ENCODE data around the gene RTP5.

Gene RTP5

GRCh38 chr2:241876528-241877196 lies 7.1 kb downstream of the RTP5 start:
- in situ Hi-C loops (cut with MboI; ENCODE audit: low sequenced_read_pairs, unreplicated experiment), result loop anchor here (10.0 kb wide), 1 partner anchor 142 kb away; the partner anchor contains the start of gene D2HGDH
- TF ChIP-seq, protein P1, sequence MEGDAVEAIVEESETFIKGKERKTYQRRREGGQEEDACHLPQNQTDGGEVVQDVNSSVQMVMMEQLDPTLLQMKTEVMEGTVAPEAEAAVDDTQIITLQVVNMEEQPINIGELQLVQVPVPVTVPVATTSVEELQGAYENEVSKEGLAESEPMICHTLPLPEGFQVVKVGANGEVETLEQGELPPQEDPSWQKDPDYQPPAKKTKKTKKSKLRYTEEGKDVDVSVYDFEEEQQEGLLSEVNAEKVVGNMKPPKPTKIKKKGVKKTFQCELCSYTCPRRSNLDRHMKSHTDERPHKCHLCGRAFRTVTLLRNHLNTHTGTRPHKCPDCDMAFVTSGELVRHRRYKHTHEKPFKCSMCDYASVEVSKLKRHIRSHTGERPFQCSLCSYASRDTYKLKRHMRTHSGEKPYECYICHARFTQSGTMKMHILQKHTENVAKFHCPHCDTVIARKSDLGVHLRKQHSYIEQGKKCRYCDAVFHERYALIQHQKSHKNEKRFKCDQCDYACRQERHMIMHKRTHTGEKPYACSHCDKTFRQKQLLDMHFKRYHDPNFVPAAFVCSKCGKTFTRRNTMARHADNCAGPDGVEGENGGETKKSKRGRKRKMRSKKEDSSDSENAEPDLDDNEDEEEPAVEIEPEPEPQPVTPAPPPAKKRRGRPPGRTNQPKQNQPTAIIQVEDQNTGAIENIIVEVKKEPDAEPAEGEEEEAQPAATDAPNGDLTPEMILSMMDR (IDR thresholded peaks at IDR 0.05; ENCODE audit: borderline replicate concordance, control extremely low read depth, extremely low read depth, insufficient read depth, missing control alignments), result no peak
- DNase-seq (ENCODE audit: low spot score), result no peak

DNA sequence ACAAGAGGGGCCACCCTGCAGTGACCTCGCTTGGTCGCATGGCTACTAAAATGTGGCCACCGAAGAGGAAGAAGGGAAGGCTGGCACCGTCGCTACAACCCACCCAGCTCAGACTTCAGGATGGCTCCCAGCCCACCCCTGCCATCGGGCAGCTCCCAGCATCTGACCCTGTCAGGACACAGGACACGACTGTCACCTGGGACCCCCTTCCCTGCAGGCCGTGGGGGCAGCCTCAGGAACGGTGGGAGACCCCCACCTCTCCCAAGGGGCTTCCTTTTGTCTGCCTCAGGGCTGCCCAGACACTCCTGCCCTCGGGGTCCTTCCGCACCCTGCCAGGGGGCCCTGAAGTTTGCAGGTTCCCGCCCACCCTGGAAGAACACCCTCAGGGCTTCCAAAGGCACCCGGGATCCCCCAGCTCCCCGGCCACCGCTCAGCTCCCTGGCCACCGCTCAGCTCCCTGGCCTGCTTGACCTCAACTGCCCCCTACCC lies 7.7 kb downstream of the RTP5 start:
- in situ Hi-C loops (cut with MboI; ENCODE audit: low sequenced_read_pairs, unreplicated experiment), result loop anchor here (10.0 kb wide), 1 partner anchor 142 kb away; the partner anchor contains the start of gene D2HGDH
- TF ChIP-seq, protein P1 (IDR thresholded peaks at IDR 0.05; ENCODE audit: borderline replicate concordance, control extremely low read depth, extremely low read depth, insufficient read depth, missing control alignments), result no peak
- DNase-seq (ENCODE audit: low spot score), result no peak

DNA sequence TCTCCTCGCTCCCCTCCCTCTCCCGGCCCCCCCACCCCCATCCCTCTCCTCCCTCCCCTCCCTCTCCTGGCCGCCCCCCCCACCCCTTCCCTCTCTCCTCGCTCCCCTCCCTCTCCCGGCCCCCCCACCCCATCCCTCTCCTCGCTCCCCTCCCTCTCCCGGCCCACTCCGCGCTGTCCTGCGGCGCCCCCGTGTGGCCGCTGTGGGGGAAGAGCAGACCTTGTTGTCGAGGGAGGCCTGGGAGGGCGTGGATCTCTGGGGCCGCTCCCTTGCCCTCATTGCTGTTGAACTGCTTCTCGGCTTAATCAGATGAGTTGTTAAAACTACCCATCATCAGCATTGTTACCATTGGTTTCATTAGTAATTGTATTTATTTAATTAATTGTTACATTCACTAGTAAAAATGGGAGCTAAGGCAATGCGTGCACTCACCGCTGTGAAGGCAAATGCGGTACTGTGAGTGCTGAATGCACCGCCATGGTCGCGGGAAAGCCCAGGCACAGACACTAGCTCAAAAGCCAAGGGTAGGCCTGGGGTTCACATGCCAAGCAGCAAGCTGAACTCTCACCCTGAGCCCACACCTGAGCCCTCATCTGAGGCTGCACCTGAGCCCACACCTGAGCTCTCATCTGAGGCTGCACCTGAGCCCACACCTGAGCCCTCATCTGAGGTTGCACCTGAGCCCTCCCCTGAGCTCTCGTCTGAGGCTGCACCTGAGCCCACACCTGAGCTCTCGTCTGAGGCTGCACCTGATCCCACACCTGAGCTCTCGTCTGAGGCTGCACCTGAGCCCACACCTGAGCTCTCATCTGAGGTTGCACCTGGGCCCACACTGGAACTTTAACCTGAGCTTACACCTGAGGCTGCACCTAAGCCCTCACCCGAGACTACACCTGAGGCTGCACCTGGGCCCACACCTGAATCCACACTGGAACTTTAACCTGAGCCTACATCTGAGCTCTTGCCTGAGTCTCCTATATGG lies 8.8 kb downstream of the RTP5 start:
- DNase-seq (ENCODE audit: low spot score), result peak; percentile 81
- TF ChIP-seq, protein P1 (IDR thresholded peaks at IDR 0.05; ENCODE audit: borderline replicate concordance, control extremely low read depth, extremely low read depth, insufficient read depth, missing control alignments), result peak; percentile 95
- in situ Hi-C loops (cut with MboI; ENCODE audit: low sequenced_read_pairs, unreplicated experiment), result loop anchor here (10.0 kb wide), 1 partner anchor 143 kb away; the partner anchor contains the start of gene D2HGDH

DNA sequence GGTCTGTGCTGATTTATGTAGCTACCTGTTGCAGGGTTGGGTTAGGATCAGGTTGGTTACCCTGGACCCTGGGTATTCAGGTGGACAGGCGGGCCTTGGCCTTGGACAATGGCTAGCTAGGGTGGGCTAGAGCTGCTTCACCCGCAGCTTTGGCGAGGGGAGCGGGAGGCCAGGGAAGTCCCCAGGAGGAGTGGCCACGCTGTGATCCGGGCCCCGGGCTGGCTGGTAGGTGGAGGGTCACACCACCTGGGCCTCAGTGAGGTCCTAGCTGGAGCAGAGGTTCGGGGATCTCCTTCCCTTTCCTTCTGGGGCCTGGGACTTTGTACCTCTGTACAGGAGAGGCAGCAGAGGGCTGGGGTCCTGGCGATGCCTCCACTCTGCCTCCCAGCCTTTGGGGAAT lies 9.8 kb downstream of the RTP5 start:
- in situ Hi-C loops (cut with MboI; ENCODE audit: low sequenced_read_pairs, unreplicated experiment), result loop anchor here (10.0 kb wide), 1 partner anchor 145 kb away; the partner anchor contains the start of gene D2HGDH
- TF ChIP-seq, protein P1 (IDR thresholded peaks at IDR 0.05; ENCODE audit: borderline replicate concordance, control extremely low read depth, extremely low read depth, insufficient read depth, missing control alignments), result no peak
- DNase-seq (ENCODE audit: low spot score), result no peak

GRCh38 chr2:241880311-241881073 lies 11.0 kb downstream of the RTP5 start:
- in situ Hi-C loops (cut with MboI; ENCODE audit: low sequenced_read_pairs, unreplicated experiment), result no loop called here
- DNase-seq (ENCODE audit: low spot score), result no peak

More at GRCh38 chr2:241880311-241881073, 11.0 kb downstream of the RTP5 start:
- TF ChIP-seq, protein P1 (IDR thresholded peaks at IDR 0.05; ENCODE audit: borderline replicate concordance, control extremely low read depth, extremely low read depth, insufficient read depth, missing control alignments), result no peak

Measured in GM13976 (cell line).